ENCODE measurements around the gene SH3RF3.

Gene SH3RF3

GRCh38 chr2:109342256-109342850, 213.3 kb downstream of the SH3RF3 start (continued):
- TF ChIP-seq CSRNP3 (CRISPR knock-in tag; IDR thresholded peaks at IDR 0.05): no peak

DNA sequence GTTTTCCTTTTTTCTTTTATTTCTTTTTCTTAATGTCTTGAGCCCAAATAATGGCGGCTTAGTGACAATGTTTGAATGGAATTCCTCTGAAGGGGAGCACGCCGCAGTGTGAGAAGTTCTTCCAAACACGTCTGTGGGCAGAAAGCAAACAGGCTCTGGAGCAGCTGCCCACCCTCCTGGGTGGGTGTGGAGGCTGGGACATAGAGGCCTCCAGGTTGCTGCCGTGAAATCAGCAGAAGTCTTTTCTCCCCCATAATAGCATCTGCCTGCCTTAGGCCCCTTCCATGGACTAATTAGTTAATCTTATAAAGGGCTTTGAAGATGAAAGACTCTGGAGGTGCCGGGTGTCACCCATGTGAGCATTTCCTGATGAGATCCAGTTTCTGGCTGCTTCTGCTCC, 213.9 kb downstream of the SH3RF3 start:
- no peak for TF ChIP-seq SNAI2 (CRISPR knock-in tag; IDR thresholded peaks at IDR 0.05)
- no peak for TF ChIP-seq OSR1 (CRISPR knock-in tag; IDR thresholded peaks at IDR 0.05)
- TF ChIP-seq TCF4 (CRISPR knock-in tag; IDR thresholded peaks at IDR 0.05; ENCODE audit: borderline replicate concordance): no peak
- no peak for TF ChIP-seq BACH2 (CRISPR knock-in tag; IDR thresholded peaks at IDR 0.05; ENCODE audit: borderline replicate concordance)
- no peak for TF ChIP-seq TOX (CRISPR knock-in tag; IDR thresholded peaks at IDR 0.05; ENCODE audit: borderline replicate concordance)
- TF ChIP-seq ZFP30 (CRISPR knock-in tag; IDR thresholded peaks at IDR 0.05): no peak
- TF ChIP-seq, protein P1, sequence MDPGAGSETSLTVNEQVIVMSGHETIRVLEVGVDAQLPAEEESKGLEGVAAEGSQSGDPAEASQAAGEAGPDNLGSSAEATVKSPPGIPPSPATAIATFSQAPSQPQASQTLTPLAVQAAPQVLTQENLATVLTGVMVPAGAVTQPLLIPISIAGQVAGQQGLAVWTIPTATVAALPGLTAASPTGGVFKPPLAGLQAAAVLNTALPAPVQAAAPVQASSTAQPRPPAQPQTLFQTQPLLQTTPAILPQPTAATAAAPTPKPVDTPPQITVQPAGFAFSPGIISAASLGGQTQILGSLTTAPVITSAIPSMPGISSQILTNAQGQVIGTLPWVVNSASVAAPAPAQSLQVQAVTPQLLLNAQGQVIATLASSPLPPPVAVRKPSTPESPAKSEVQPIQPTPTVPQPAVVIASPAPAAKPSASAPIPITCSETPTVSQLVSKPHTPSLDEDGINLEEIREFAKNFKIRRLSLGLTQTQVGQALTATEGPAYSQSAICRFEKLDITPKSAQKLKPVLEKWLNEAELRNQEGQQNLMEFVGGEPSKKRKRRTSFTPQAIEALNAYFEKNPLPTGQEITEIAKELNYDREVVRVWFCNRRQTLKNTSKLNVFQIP (CRISPR knock-in tag; IDR thresholded peaks at IDR 0.05; ENCODE audit: borderline replicate concordance, low read depth): no peak
- TF ChIP-seq ZC3H10 (CRISPR knock-in tag; IDR thresholded peaks at IDR 0.05): no peak
- TF ChIP-seq TSHZ2 (CRISPR knock-in tag; IDR thresholded peaks at IDR 0.05): no peak
- ATAC-seq: no peak

DNA sequence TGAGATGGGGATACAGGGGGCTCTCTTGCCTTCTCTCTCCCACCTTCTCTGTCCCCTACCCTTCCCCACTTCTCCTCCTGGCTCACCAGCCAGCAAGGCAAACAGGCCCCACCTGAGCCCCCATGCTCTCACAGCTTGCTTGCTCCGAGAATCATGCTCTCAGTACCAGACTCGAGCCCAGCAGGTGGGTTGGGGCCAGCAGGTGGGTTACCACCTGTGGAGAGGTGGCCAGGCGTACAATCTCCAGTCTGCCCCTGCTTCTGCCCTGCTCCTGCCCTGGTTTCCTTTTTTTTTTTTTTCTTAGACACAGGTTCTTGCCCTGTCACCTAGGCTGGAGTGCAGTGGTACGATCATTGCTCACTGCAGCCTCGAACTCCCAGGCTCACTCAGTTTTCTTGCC, 214.5 kb downstream of the SH3RF3 start:
- no peak for TF ChIP-seq RARB (CRISPR knock-in tag; IDR thresholded peaks at IDR 0.05)
- no peak for TF ChIP-seq OSR1 (CRISPR knock-in tag; IDR thresholded peaks at IDR 0.05)
- TF ChIP-seq, protein P1 (CRISPR knock-in tag; IDR thresholded peaks at IDR 0.05; ENCODE audit: borderline replicate concordance, low read depth): no peak
- no peak for TF ChIP-seq ZFP3 (CRISPR knock-in tag; IDR thresholded peaks at IDR 0.05)
- no peak for ATAC-seq

GRCh38 chr2:109344270-109344805, 215.3 kb downstream of the SH3RF3 start:
- ATAC-seq: no peak
- TF ChIP-seq PPARA (CRISPR knock-in tag; IDR thresholded peaks at IDR 0.05; ENCODE audit: borderline replicate concordance) (no peak), OSR1 (CRISPR knock-in tag; IDR thresholded peaks at IDR 0.05) (no peak), CSRNP3 (CRISPR knock-in tag; IDR thresholded peaks at IDR 0.05) (no peak), SNAI2 (CRISPR knock-in tag; IDR thresholded peaks at IDR 0.05) (no peak), ZNF70 (CRISPR knock-in tag; IDR thresholded peaks at IDR 0.05) (no peak), ESRRG (CRISPR knock-in tag; IDR thresholded peaks at IDR 0.05) (no peak), TSHZ2 (CRISPR knock-in tag; IDR thresholded peaks at IDR 0.05) (no peak), ARNTL (CRISPR knock-in tag; IDR thresholded peaks at IDR 0.05; ENCODE audit: borderline replicate concordance, low read depth) (no peak), ZNF565 (CRISPR knock-in tag; conservative IDR thresholded peaks at IDR 0.05; ENCODE audit: low read depth) (no peak), RARB (CRISPR knock-in tag; IDR thresholded peaks at IDR 0.05) (no peak), ZFP30 (CRISPR knock-in tag; IDR thresholded peaks at IDR 0.05) (no peak), BACH2 (CRISPR knock-in tag; IDR thresholded peaks at IDR 0.05; ENCODE audit: borderline replicate concordance) (no peak)
- TF ChIP-seq, protein P2, sequence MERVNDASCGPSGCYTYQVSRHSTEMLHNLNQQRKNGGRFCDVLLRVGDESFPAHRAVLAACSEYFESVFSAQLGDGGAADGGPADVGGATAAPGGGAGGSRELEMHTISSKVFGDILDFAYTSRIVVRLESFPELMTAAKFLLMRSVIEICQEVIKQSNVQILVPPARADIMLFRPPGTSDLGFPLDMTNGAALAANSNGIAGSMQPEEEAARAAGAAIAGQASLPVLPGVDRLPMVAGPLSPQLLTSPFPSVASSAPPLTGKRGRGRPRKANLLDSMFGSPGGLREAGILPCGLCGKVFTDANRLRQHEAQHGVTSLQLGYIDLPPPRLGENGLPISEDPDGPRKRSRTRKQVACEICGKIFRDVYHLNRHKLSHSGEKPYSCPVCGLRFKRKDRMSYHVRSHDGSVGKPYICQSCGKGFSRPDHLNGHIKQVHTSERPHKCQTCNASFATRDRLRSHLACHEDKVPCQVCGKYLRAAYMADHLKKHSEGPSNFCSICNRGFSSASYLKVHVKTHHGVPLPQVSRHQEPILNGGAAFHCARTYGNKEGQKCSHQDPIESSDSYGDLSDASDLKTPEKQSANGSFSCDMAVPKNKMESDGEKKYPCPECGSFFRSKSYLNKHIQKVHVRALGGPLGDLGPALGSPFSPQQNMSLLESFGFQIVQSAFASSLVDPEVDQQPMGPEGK (CRISPR knock-in tag; IDR thresholded peaks at IDR 0.05; ENCODE audit: borderline replicate concordance): no peak
- TF ChIP-seq, protein P1 (CRISPR knock-in tag; IDR thresholded peaks at IDR 0.05; ENCODE audit: borderline replicate concordance, low read depth): no peak

All from SK-N-SH treated with all-trans-retinoic acid at 6 μM for 48 hours (cell line).